HUES6 (cell line): ENCODE results near the gene ARMH3.

Experiments used
- H3K27ac ChIP-seq: 2 replicates; pipeline ENCODE4 v1.7.0; 2013; ENCODE audit warnings: low read depth, mild to moderate bottlenecking, low read length, inconsistent platforms
- H3K27me3 ChIP-seq: 2 replicates; pipeline ENCODE4 v1.6.1; 2013; ENCODE audit warnings: low read length; ENCODE audit not compliant: control insufficient read depth, insufficient read depth
- H3K36me3 ChIP-seq: 2 replicates; pipeline ENCODE4 v1.6.1; 2013; ENCODE audit warnings: low read length; ENCODE audit not compliant: control insufficient read depth, insufficient read depth
- H3K4me1 ChIP-seq: 2 replicates; pipeline ENCODE4 v1.6.1; 2013; ENCODE audit warnings: low read length; ENCODE audit not compliant: control insufficient read depth, insufficient read depth
- H3K4me3 ChIP-seq: 2 replicates; pipeline ENCODE4 v1.5.1; 2013; ENCODE audit warnings: low read depth, low read length
- H3K9ac ChIP-seq: one replicate; pipeline ENCODE4 v1.6.1; 2013; ENCODE audit warnings: mild to moderate bottlenecking, low read length
- H3K9me3 ChIP-seq: 2 replicates; pipeline ENCODE4 v1.6.1; 2013; ENCODE audit warnings: low read depth, low read length; ENCODE audit not compliant: control insufficient read depth, insufficient read depth

ARMH3 gene

DNA sequence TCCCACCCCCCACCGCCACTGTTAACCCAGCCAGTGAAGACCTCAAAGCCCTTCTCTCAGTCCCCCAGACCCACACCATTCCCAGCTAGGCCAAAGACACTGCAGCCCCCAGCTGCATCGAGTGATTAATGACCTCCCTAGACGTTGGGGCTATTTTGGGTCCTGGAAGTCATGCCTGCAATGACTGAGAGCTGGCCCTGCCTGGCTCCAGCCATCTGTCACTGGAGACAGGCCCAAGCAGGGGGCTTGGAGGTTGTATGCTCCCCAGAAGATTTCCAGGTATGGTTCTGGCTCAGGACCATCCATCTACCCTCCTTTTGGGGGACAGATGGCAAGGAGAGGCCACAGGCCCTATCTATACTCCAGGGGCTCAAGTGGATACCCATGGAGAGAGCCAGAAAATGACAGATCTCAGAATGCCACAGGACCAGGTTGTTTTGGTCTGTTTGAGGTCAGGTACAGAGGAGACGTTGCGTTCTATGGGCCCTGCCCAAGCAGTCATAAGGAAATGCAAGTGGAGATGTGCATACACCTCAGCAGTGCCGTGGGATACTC lies 217.5 kb downstream of the ARMH3 start:
- no peaks in the 10 kb centered on the region for H3K9me3 ChIP-seq
- no peak overlapping the region for H3K9ac ChIP-seq
- H3K4me3 ChIP-seq = no peak overlapping the region
- peaks cover 13% of the 10 kb centered on the region for H3K4me1 ChIP-seq
- H3K27me3 ChIP-seq = peaks cover 22% of the 10 kb centered on the region
- H3K36me3 ChIP-seq = no peaks in the 10 kb centered on the region
- H3K27ac ChIP-seq = no peak overlapping the region

DNA sequence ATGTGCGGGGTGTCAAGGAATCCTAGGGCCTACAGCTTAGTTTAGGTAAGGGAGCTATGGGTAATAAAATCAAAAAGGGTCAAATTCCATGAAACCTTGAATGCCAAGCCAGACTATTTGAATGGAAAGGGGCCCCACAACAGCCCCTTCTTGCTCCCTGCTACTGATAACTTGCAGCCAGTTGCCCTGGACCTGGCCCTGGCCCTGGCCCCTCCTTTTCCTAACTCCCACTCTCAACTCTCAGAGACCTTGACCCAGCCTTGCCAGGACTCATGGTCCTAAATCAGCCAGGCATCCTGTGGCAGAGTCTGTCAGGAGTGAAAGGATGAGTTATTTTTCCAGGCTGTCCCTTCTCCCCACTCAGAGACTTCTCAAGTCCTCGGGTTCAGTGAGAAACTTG lies 218.2 kb downstream of the ARMH3 start:
- H3K9ac ChIP-seq = no peak overlapping the region
- H3K9me3 ChIP-seq = no peaks in the 10 kb centered on the region
- H3K4me1 ChIP-seq = peaks cover 13% of the 10 kb centered on the region
- H3K27me3 ChIP-seq = peaks cover 16% of the 10 kb centered on the region
- no peak overlapping the region for H3K27ac ChIP-seq
- no peak overlapping the region for H3K4me3 ChIP-seq
- no peaks in the 10 kb centered on the region for H3K36me3 ChIP-seq

DNA sequence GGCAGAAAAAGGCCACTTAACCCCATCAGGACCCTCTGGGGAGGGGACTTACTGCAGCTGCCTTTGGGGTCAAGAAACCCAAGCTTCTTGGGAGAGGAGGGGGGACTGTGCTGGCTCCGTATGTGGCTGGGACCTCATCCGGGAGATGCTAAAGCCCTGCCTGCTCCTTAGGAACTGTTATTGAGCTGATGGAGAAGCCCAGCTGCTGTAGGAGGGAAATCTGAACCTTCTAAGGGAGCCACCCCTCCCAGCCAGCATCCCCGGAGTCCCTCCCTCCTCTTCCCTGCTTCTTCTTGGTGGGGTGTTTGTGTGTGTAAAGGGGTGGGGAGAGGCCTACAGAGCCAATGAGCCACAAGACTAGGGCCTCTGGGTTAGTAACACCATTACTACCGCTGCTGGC lies 220.6 kb downstream of the ARMH3 start:
- Histone ChIP-seq H3K4me3 (no peak overlapping the region), H3K36me3 (no peaks in the 10 kb centered on the region), H3K27me3 (no peaks in the 10 kb centered on the region), H3K9me3 (no peaks in the 10 kb centered on the region), H3K9ac (no peak overlapping the region), H3K27ac (no peak overlapping the region), H3K4me1 (peaks cover 21% of the 10 kb centered on the region)

DNA sequence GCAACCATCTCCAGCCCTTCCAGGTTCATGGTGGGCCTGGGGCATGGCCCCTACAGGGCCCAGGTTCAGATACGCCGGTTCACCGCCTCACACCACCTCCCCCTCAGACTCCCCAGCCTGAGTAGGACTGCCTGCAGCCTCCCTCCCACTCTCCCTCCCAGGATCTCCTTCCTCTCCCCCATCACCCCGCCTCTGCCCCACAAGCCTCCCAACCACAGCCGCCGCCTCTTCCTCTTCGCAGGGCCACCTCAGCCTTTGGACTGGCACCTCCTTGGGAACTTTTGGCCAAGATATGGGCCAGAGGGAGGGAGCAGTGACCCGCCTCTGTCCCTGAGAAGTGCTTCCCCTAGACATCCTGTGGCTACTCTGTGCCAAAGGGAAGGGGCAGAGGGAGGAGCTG lies 221.6 kb downstream of the ARMH3 start:
- H3K9me3 ChIP-seq = no peaks in the 10 kb centered on the region
- H3K4me3 ChIP-seq = no peak overlapping the region
- no peak overlapping the region for H3K9ac ChIP-seq
- no peaks in the 10 kb centered on the region for H3K36me3 ChIP-seq
- peaks cover 23% of the 10 kb centered on the region for H3K4me1 ChIP-seq
- no peaks in the 10 kb centered on the region for H3K27me3 ChIP-seq
- no peak overlapping the region for H3K27ac ChIP-seq

DNA sequence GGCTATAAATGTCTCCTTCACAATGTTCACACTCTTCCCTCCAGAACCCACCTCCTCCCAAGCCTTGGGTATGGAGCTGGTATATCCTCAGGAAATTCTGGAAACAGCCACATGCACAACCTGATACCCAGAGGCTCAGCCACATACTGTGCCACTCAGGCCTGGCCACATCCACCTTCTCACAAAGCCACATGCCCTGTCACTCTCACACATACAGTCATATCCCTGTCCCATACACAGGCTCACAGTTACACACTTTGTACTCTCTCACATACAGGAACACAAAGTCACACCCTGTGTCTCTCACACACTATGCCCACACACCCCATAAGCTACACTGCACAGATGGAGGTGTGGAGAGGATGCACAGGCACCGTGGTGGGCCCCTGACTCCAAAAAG lies 222.5 kb downstream of the ARMH3 start:
- Histone ChIP-seq H3K9me3 (no peaks in the 10 kb centered on the region), H3K9ac (no peak overlapping the region), H3K4me1 (peaks cover 24% of the 10 kb centered on the region), H3K27me3 (no peaks in the 10 kb centered on the region), H3K4me3 (no peak overlapping the region), H3K36me3 (no peaks in the 10 kb centered on the region), H3K27ac (no peak overlapping the region)

DNA sequence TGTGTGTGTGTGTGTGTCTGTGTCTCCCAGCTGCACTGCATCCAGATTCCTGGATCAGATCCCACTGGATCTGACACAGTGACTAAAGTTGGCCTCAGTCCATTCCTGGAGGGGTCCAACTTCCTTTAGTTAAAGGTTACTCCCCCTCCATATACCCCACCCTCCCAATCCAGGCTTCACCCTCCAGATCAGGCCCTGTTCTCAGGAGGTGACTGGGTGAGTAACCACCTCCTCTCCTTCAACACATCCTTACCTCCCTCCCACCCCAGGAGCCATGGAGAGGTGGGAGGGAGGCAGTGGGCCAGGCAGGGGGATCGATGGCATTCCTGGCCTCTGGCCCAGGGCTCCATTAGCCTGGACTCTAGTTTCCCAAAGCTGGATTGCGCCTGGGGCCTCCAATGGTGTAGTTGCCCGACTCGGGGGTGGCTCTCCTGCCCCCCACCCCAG lies 223.6 kb downstream of the ARMH3 start:
- H3K27ac ChIP-seq = no peak overlapping the region
- H3K9me3 ChIP-seq = no peaks in the 10 kb centered on the region
- H3K27me3 ChIP-seq = no peaks in the 10 kb centered on the region
- no peak overlapping the region for H3K9ac ChIP-seq
- H3K4me3 ChIP-seq = no peak overlapping the region
- no peaks in the 10 kb centered on the region for H3K36me3 ChIP-seq
- peaks cover 25% of the 10 kb centered on the region for H3K4me1 ChIP-seq

DNA sequence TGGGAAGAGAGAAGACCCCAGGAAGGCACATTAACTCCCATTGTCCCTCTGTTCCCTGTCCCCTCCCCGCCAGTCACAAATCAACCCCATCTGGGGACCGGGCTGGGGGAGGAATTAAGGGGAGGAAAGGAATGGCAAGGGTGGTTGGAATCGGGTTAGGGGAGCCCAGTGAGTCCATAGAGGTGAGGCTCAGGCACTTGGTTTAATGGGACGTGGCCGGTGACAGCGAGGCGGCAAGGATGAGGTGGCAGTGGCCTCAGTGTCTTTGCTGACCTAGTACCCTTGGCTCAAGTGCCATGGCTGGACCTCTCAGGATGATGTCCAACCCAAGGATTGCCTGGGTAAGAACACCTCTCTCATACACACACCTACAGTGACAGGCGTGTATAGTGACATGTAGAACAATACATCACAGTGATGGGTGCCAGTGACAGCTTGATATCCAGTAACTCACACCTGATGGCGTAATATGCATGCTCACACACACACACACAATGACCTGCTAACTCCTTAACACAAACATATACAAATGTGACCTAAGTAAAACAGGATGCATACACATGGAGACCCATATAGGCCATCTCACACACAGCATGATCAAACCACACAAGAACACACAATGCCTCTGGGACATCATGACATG lies 224.7 kb downstream of the ARMH3 start:
- peak overlapping the region; percentile 69 for H3K4me3 ChIP-seq

DNA sequence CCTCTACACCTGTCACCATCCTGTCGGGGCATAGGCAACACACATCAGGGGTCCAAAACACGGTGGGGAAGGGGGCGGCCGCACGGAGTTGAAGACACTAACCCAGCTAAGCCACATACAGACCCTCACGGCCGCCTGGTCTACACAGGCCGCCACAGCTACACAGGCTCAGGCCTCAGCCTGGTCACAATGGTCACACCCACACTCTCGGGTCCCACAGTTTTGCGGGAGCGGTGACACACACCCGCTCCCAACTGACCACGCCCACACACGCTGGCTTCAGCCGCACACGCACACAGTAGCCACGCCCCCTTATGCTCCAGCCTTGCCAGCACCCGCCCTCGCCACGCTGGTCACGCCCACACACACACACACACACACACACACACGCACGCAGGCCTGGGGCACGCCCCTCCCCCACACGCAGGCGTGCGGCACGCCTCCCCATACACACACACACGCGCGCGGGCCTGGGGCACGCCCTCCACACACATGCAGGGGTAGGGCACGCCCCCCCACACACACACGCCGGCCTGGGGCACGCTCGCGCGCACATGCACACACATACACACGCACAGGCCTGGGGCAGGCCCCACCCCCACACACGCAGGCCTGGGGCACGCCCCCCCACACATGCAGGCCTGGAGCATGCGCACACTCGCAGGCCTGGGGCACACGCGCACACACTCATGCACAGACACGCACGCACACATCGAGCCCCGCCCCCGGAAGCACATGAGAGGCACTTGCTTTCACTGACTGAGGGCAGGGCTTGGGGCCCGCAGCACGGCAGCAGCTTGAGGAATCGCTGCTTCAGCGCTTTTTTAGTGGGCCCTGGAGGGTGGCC lies 225.4 kb downstream of the ARMH3 start:
- Histone ChIP-seq H3K9me3 (no peaks in the 10 kb centered on the region), H3K4me1 (peaks cover 21% of the 10 kb centered on the region), H3K4me3 (peak overlapping the region; percentile 69), H3K36me3 (no peaks in the 10 kb centered on the region), H3K9ac (peak overlapping the region; percentile 40), H3K27ac (no peak overlapping the region), H3K27me3 (no peaks in the 10 kb centered on the region)

More for the DNA sequence above, 224.7 kb downstream of the ARMH3 start:
- Histone ChIP-seq H3K27me3 (no peaks in the 10 kb centered on the region), H3K36me3 (no peaks in the 10 kb centered on the region), H3K4me1 (peaks cover 25% of the 10 kb centered on the region), H3K9ac (peak overlapping the region; percentile 40), H3K27ac (no peak overlapping the region), H3K9me3 (no peaks in the 10 kb centered on the region)

DNA sequence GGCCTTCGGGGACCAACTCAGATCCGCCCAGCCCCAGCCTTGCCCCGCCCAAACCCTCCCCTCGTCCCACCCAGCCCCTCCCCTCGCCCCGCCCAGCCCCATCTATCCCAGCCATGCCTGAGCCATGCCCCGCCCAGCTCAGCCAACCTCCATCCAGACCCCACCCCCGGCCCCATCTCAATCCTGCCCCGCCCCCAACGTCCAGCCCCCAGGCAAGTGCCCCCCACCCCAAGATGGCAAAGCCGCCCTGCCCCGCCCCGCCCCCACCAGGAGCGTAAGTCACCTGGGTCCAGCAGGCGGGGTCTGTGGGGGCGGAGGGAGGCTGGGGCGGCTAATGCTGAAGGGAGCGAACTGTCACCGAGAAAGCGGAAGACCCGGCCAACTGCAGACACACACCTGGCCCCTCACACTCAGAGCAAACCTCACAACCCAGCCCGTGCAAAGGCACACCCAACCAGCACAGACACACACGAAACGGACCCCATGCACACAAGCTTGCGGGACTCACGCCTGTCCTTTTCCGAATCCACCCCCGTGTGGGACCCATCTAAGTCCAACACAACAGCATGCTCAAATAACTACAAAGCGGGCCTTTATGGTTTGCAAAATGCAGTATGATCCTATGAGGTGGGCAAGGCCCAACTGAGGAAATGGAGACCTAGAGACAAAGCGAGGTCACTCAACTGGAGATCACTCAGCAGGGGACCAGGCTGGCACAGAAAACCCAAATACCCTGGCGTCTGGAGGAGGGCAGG lies 226.2 kb downstream of the ARMH3 start:
- Histone ChIP-seq H3K27ac (no peak overlapping the region), H3K27me3 (no peaks in the 10 kb centered on the region), H3K9ac (no peak overlapping the region), H3K9me3 (no peaks in the 10 kb centered on the region), H3K4me3 (peak overlapping the region; percentile 69), H3K36me3 (no peaks in the 10 kb centered on the region), H3K4me1 (peaks cover 20% of the 10 kb centered on the region)

DNA sequence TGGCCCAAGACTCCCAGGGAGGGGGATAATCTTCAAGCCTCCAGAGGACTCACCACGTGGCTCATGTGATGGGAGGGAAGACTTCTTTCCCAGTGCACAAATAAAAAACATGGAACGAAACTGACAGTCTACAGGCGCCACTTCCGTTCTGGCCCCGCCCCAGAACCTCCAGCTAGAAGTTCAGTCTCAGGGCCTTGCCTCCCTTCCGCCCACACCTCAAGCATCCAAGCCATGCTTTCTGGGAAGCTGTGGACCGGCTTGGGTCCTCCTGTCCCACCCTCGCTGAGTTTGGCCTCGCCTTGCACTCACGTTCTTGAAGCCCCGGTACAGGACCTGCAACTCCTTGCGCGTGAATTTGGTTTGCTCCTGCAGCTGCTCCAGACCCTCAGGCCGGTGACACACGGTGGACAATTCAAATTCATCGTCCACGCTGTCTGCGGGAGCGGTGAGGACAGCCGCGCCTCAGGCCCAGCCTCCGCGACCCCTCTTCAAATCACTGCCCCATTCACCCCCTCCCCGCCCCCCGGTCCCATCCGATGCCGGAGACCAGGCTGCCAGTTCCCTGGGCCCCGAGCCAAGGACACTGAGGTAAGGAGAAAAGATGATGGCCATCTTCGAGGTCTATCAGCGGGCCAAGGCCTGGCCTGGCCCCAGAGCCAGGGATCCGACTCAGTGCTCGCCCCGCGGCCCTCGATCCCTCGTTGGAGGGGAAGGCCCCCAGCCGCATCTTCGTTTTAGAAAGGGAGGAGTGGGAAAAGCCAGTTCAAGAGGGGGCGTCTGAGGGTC lies 227.0 kb downstream of the ARMH3 start:
- H3K9ac ChIP-seq = no peak overlapping the region
- H3K4me1 ChIP-seq = peaks cover 20% of the 10 kb centered on the region
- H3K27ac ChIP-seq = no peak overlapping the region
- no peaks in the 10 kb centered on the region for H3K27me3 ChIP-seq
- H3K9me3 ChIP-seq = no peaks in the 10 kb centered on the region
- H3K4me3 ChIP-seq = peak overlapping the region; percentile 57
- H3K36me3 ChIP-seq = no peaks in the 10 kb centered on the region
